Gastrocnemius medialis (tissue), 4 donors: ENCODE data around the gene KIAA0930. TPM values are rescaled to one million over a fixed set of nuclear protein-coding genes. Genes with fewer than 3 reads are reported as not detected.

Experiments
- ATAC-seq, 2 donors: fragments of 150-250 bp; one replicate each; pipeline ENCODE4 v1.9.1; 2016
- DNase-seq, 2 donors: peaks; one replicate each; pipeline ENCODE4 v3.0.0-alpha.2; 2019
- H3K27ac ChIP-seq, 4 donors: fragments of 200-600 bp; sonication (generic); 1 replicate in 1 of 4; 2 replicates in 3 of 4; pipeline ENCODE4 v1.5.1; 2016 to 2018; ENCODE audit warnings: mild to moderate bottlenecking in 2 of 4, moderate library complexity in 1 of 4
- H3K27me3 ChIP-seq, 3 donors: fragments of 200-600 bp; sonication (generic) in 2 of 3; 1 replicate in 1 of 3; 2 replicates in 2 of 3; pipeline versions ENCODE4 v1.5.1 to v1.6.0; 2016 to 2019; ENCODE audit warnings: mild to moderate bottlenecking in 1 of 3, moderate library complexity in 1 of 3
- H3K36me3 ChIP-seq, 2 donors: fragments of 200-600 bp; sonication (generic) in 1 of 2; one replicate each; pipeline ENCODE4 v1.5.1; 2017 to 2018
- H3K4me1 ChIP-seq, 2 donors: fragments of 200-600 bp; sonication (generic) in 1 of 2; one replicate each; pipeline ENCODE4 v1.5.1; 2016 to 2017; ENCODE audit warnings: mild to moderate bottlenecking in 2 of 2
- H3K4me3 ChIP-seq, 4 donors: fragments of 200-600 bp; sonication (generic) in 3 of 4; 1 replicate in 1 of 4; 2 replicates in 3 of 4; pipeline ENCODE4 v1.5.1; 2016 to 2019; ENCODE audit warnings: mild to moderate bottlenecking in 2 of 4
- H3K9me3 ChIP-seq, 3 donors: fragments of 200-600 bp; sonication (generic) in 2 of 3; 1 replicate in 1 of 3; 2 replicates in 2 of 3; pipeline ENCODE4 v1.5.1; 2016 to 2019
- CTCF ChIP-seq, 5 experiments: fragments of 450-650 bp in 3 of 5; fragments of 200-600 bp in 2 of 5; sonication (generic) in 2 of 5; IDR thresholded peaks in 4 of 5; conservative IDR thresholded peaks in 1 of 5; 1 replicate in 4 of 5; 2 replicates in 1 of 5; pipeline ENCODE4 v1.5.1; 2016 to 2019; ENCODE audit warnings: antibody characterized with exemption in 5 of 5, mild to moderate bottlenecking in 3 of 5, moderate library complexity in 3 of 5
- POLR2A ChIP-seq, 2 donors: fragments of 450-650 bp; IDR thresholded peaks; one replicate each; pipeline ENCODE4 v1.6.1; 2017; ENCODE audit warnings: antibody characterized with exemption in 2 of 2, mild to moderate bottlenecking in 2 of 2, moderate library complexity in 2 of 2
- in situ Hi-C, 4 donors: fragments of 200-750 bp; cut with MboI; loops; one replicate each; pipeline versions ENCODE4 v1.15.0 to v1.8.0; 2017; ENCODE audit warnings: low sequenced_read_pairs in 4 of 4
- intact Hi-C: fragments of 100-400 bp; cut with DNase I; formaldehyde crosslinking; loops from one replicate; pipeline ENCODE4 v1.15.1; 2023; ENCODE audit warnings: low total_unique reads
- total RNA-seq, 4 donors: library from RNA; depleted of rRNA; stranded (reverse); fragments of >200 nt; gene quantifications; one replicate each; pipeline versions ENCODE4 v1.1.0 to v1.2.3, GENCODE V29; 2016

The KIAA0930 gene
- total RNA-seq, 4 donors from 2014 or later: 45.1 to 99.9 (median 53.7) TPM

GRCh38 chr22:45183974-45184373 is 56.7 kb downstream of the KIAA0930 start:
- ATAC-seq (no peak), DNase-seq (no peak)
- TF ChIP-seq CTCF (IDR thresholded peaks at IDR 0.05 in 4 of 5, conservative IDR thresholded peaks at IDR 0.05 in 1 of 5): no peak
- TF ChIP-seq POLR2A (IDR thresholded peaks at IDR 0.05): no peak
- intact Hi-C loops: no loop called here
- H3K9me3 ChIP-seq: no peaks in the 10 kb centered on the region
- no peak overlapping the region for H3K4me3 ChIP-seq
- H3K4me1 ChIP-seq: no peaks in the 10 kb centered on the region
- no peaks in the 10 kb centered on the region for H3K27me3 ChIP-seq
- H3K27ac ChIP-seq: no peak overlapping the region
- H3K36me3 ChIP-seq: peaks cover 0 to 65% of the 10 kb centered on the region in 2 donors
- in situ Hi-C loops: no loop called here

GRCh38 chr22:45181766-45182165 is 58.9 kb downstream of the KIAA0930 start:
- intact Hi-C loops (no loop called here), in situ Hi-C loops (no loop called here)
- Histone ChIP-seq H3K36me3 (peaks cover 0 to 82% of the 10 kb centered on the region in 2 donors), H3K27ac (no peak overlapping the region), H3K4me1 (no peaks in the 10 kb centered on the region), H3K9me3 (no peaks in the 10 kb centered on the region), H3K27me3 (no peaks in the 10 kb centered on the region), H3K4me3 (no peak overlapping the region)
- DNase-seq (no peak), ATAC-seq (no peak)
- TF ChIP-seq POLR2A (IDR thresholded peaks at IDR 0.05) (no peak), CTCF (IDR thresholded peaks at IDR 0.05 in 4 of 5, conservative IDR thresholded peaks at IDR 0.05 in 1 of 5) (no peak)

- in situ Hi-C loops: no loop called here
- ATAC-seq (no peak), DNase-seq (no peak)
- no peak overlapping the region for H3K4me3 ChIP-seq
- no peaks in the 10 kb centered on the region for H3K27me3 ChIP-seq
- H3K36me3 ChIP-seq: peaks cover 0 to 83% of the 10 kb centered on the region in 2 donors
- no peak for TF ChIP-seq CTCF (IDR thresholded peaks at IDR 0.05 in 4 of 5, conservative IDR thresholded peaks at IDR 0.05 in 1 of 5)
- TF ChIP-seq POLR2A (IDR thresholded peaks at IDR 0.05): no peak
- H3K9me3 ChIP-seq: no peaks in the 10 kb centered on the region
- H3K27ac ChIP-seq: no peak overlapping the region
- H3K4me1 ChIP-seq: no peaks in the 10 kb centered on the region
- intact Hi-C loops: no loop called here
Observed at GRCh38 chr22:45181240-45181639, 59.5 kb downstream of the KIAA0930 start.

GRCh38 chr22:45180146-45180679 is 60.5 kb downstream of the KIAA0930 start:
- ATAC-seq (no peak), DNase-seq (no peak)
- H3K4me3 ChIP-seq: no peak overlapping the region
- intact Hi-C loops (no loop called here), in situ Hi-C loops (no loop called here)
- TF ChIP-seq CTCF (IDR thresholded peaks at IDR 0.05 in 4 of 5, conservative IDR thresholded peaks at IDR 0.05 in 1 of 5) (no peak), POLR2A (IDR thresholded peaks at IDR 0.05) (no peak)
- no peak overlapping the region for H3K27ac ChIP-seq
- peaks cover 0 to 81% of the 10 kb centered on the region in 2 donors for H3K36me3 ChIP-seq
- no peaks in the 10 kb centered on the region for H3K4me1 ChIP-seq
- no peaks in the 10 kb centered on the region for H3K9me3 ChIP-seq
- no peaks in the 10 kb centered on the region for H3K27me3 ChIP-seq
